Right renal cortex interstitium (tissue), 3 donors: ENCODE data around the gene SRGAP2C. TPM values are rescaled to one million over a fixed set of nuclear protein-coding genes. Genes with fewer than 3 reads are reported as not detected.
"Not testable (repeated sequence)": the region's sequence is repeated elsewhere in the genome, so short reads cannot be mapped to it uniquely, and the experiment has no call there.

Experiments
- DNase-seq, 3 donors: peaks; one replicate each; pipeline ENCODE4 v3.0.0-alpha.2; 2013; ENCODE audit warnings: low read depth in 3 of 3, low spot score in 2 of 3
- polyA plus RNA-seq, 3 donors: library from polyadenylated mRNA; unstranded; fragments of 120-200 nt; gene quantifications; one replicate each; pipeline ENCODE4 v1.2.1, GENCODE V29; 2013; ENCODE audit not compliant: insufficient read length in 3 of 3

Gene SRGAP2C
- polyA plus RNA-seq, 3 donors, result 18.4 to 24.8 (median 22.9) TPM

- DNase-seq, result not testable (repeated sequence)
Measured at GRCh38 chr1:121366171-121366570, 181.4 kb downstream of the SRGAP2C start.

- DNase-seq, result not testable (repeated sequence)
Measured at GRCh38 chr1:121368910-121369309, 184.1 kb downstream of the SRGAP2C start.

GRCh38 chr1:121369959-121370358 is 185.2 kb downstream of the SRGAP2C start:
- not testable (repeated sequence) for DNase-seq

- DNase-seq, result not testable (repeated sequence)
Measured at GRCh38 chr1:121374851-121375367, 190.1 kb downstream of the SRGAP2C start.

GRCh38 chr1:121376986-121377385 is 192.2 kb downstream of the SRGAP2C start:
- DNase-seq, result not testable (repeated sequence)

- DNase-seq, result not testable (repeated sequence)
Measured at GRCh38 chr1:121378757-121379156, 194.0 kb downstream of the SRGAP2C start.

GRCh38 chr1:121384754-121385153 is 200.0 kb downstream of the SRGAP2C start:
- not testable (repeated sequence) for DNase-seq

GRCh38 chr1:121385162-121385561 is 200.4 kb downstream of the SRGAP2C start:
- DNase-seq, result not testable (repeated sequence)

GRCh38 chr1:121385563-121386288 is 201.0 kb downstream of the SRGAP2C start:
- DNase-seq, result not testable (repeated sequence)

GRCh38 chr1:121386319-121386948 is 201.7 kb downstream of the SRGAP2C start:
- DNase-seq, result not testable (repeated sequence)

GRCh38 chr1:121389895-121390560 is 205.3 kb downstream of the SRGAP2C start:
- DNase-seq, result not testable (repeated sequence)

- not testable (repeated sequence) for DNase-seq
Measured at GRCh38 chr1:121392130-121392529, 207.4 kb downstream of the SRGAP2C start.

- DNase-seq, result not testable (repeated sequence)
Measured at GRCh38 chr1:121395718-121396201, 211.0 kb downstream of the SRGAP2C start.

- DNase-seq, result not testable (repeated sequence)
Measured at GRCh38 chr1:121396335-121397081, 211.7 kb downstream of the SRGAP2C start.

GRCh38 chr1:121397101-121397500 is 212.3 kb downstream of the SRGAP2C start:
- DNase-seq, result not testable (repeated sequence)

GRCh38 chr1:121399193-121399592 is 214.4 kb downstream of the SRGAP2C start:
- DNase-seq, result not testable (repeated sequence)

- DNase-seq, result not testable (repeated sequence)
Measured at GRCh38 chr1:121400108-121400507, 215.3 kb downstream of the SRGAP2C start.

GRCh38 chr1:121400541-121401310 is 216.0 kb downstream of the SRGAP2C start:
- DNase-seq, result not testable (repeated sequence)

GRCh38 chr1:121401375-121401955 is 216.7 kb downstream of the SRGAP2C start:
- DNase-seq, result not testable (repeated sequence)
